Activated B cell treated with CpG ODN at 0.5 μM for 24 hours (primary cell): ENCODE data around the gene CHID1. TPM values are rescaled to one million over a fixed set of nuclear protein-coding genes. Genes with fewer than 3 reads are reported as not detected.

Experiments
- ATAC-seq: fragments of 200-7000 bp; cut with Tn5 transposase; one replicate; pipeline ENCODE4 v1.10.0; 2021; ENCODE audit warnings: low read depth, mild to moderate bottlenecking, moderate library complexity
- CTCF ChIA-PET: fragments of 350-600 bp; sonication (Branson Sonifier 250); formaldehyde crosslinking; loops from one replicate; lab custom pipeline; 2021; ENCODE audit warnings: antibody characterized with exemption; lab: Charles Lee
- POLR2A ChIA-PET: fragments of 350-600 bp; sonication (Branson Sonifier 250); formaldehyde crosslinking; loops from one replicate; lab custom pipeline; 2021; ENCODE audit warnings: antibody characterized with exemption; lab: Charles Lee
- DNase-seq: peaks from one replicate; pipeline ENCODE4 v3.0.0; 2022
- H3K27ac Mint-ChIP-seq: one replicate; pipeline ENCODE4 v1.8.0; 2020; ENCODE audit warnings: mixed read lengths
- H3K27me3 Mint-ChIP-seq: one replicate; pipeline ENCODE4 v1.8.0; 2021; ENCODE audit warnings: mixed read lengths
- H3K36me3 Mint-ChIP-seq: one replicate; pipeline ENCODE4 v1.8.0; 2021; ENCODE audit warnings: low read depth, mixed read lengths
- H3K4me1 Mint-ChIP-seq: one replicate; pipeline ENCODE4 v1.8.0; 2021; ENCODE audit warnings: mixed read lengths
- H3K4me3 Mint-ChIP-seq: one replicate; pipeline ENCODE4 v1.8.0; 2020; ENCODE audit warnings: mild to moderate bottlenecking, mixed read lengths
- H3K9me3 Mint-ChIP-seq: one replicate; pipeline ENCODE4 v1.8.0; 2020; ENCODE audit warnings: mixed read lengths
- CTCF ChIP-seq: fragments of 200-600 bp; IDR thresholded peaks from one replicate; pipeline ENCODE4 v1.8.0; 2022; ENCODE audit warnings: antibody characterized with exemption, mild to moderate bottlenecking
- intact Hi-C: fragments of 100-400 bp; cut with micrococcal nuclease; formaldehyde crosslinking; loops from one replicate; pipeline ENCODE4 v1.15.1; 2024
- total RNA-seq: library from RNA; stranded (reverse); gene quantifications from 2 replicates; pipeline ENCODE4 v1.2.3, GENCODE V29; 2022

Gene CHID1
- total RNA-seq, 1 donor from 2014 or later = 45.7 TPM

- no peak for DNase-seq
- Mint-ChIP-seq H3K4me1 (no peaks in the 10 kb centered on the region), H3K27ac (no peak overlapping the region), H3K36me3 (peaks cover 1% of the 10 kb centered on the region), H3K4me3 (no peak overlapping the region), H3K27me3 (no peaks in the 10 kb centered on the region), H3K9me3 (no peaks in the 10 kb centered on the region)
- intact Hi-C loops = loop anchor here (10.0 kb wide), 1 partner anchor 622 kb away; the partner anchor contains the start of gene MOB2
- no peak for TF ChIP-seq CTCF
- ChIA-PET CTCF (no interaction called here), POLR2A (no interaction called here)
- ATAC-seq = no peak
These were observed 47.3 kb downstream of the CHID1 start for GRCh38 chr11:863023-863909.

- ATAC-seq = no peak
- H3K4me1 Mint-ChIP-seq = no peaks in the 10 kb centered on the region
- intact Hi-C loops = loop anchor here (10.0 kb wide), 1 partner anchor 622 kb away; the partner anchor contains the start of gene MOB2
- no peak for DNase-seq
- POLR2A ChIA-PET = no interaction called here
- H3K4me3 Mint-ChIP-seq = no peak overlapping the region
- no peak for TF ChIP-seq CTCF
- no peaks in the 10 kb centered on the region for H3K27me3 Mint-ChIP-seq
- CTCF ChIA-PET = no interaction called here
- no peaks in the 10 kb centered on the region for H3K9me3 Mint-ChIP-seq
- no peaks in the 10 kb centered on the region for H3K36me3 Mint-ChIP-seq
- no peak overlapping the region for H3K27ac Mint-ChIP-seq
These were observed 48.0 kb downstream of the CHID1 start for GRCh38 chr11:862696-863022.

DNA sequence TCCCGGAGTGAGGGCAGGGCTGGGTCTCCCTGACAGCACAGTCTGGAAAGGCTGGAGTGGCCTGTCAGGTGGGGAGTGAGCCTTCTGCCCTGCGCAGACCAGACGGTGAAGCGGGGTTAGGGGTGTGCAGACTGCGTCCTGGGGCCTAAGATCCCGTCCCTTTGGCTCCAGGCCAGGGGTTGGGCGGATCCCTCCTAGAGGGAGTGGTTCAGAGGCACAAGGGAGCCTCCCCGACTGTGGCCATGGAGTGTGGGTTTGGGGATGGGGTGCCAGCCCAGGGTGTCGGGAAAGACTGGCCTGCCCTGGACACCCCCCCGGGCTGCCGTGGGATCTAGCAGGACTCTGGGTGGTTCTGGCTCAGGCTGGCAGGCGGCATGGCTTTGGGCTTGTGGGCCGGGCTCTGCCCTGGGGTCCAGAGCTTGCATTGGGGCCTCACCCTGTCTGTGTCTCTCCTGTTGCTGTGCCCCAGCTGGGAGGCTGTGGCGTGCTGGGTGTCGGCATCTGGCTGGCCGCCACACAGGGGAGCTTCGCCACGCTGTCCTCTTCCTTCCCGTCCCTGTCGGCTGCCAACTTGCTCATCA, 48.4 kb downstream of the CHID1 start:
- no peak for TF ChIP-seq CTCF
- DNase-seq = no peak
- Mint-ChIP-seq H3K27ac (no peak overlapping the region), H3K36me3 (no peaks in the 10 kb centered on the region), H3K27me3 (no peaks in the 10 kb centered on the region), H3K4me3 (no peak overlapping the region), H3K9me3 (no peaks in the 10 kb centered on the region), H3K4me1 (no peaks in the 10 kb centered on the region)
- CTCF ChIA-PET = no interaction called here
- ATAC-seq = no peak
- intact Hi-C loops = loop anchor here (10.0 kb wide), 1 partner anchor 623 kb away; the partner anchor contains the start of gene MOB2
- POLR2A ChIA-PET = no interaction called here

DNA sequence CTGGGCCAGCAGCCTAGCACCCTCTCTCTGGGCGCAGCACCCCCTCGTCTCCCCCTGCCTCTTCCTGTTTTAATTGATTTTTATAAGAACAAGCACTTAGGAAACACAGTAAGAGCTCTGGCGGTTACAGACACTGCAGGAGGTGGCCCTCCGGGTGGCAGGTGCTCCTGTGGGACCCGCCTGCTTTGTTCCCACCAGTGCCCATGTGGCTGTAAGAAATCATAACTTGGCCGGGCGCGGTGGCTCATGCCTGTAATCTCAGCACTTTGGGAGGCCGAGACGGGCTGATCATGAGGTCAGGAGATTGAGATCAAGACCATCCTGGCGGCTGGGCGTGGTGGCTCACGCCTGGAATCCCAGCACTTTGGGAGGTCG, 49.5 kb downstream of the CHID1 start:
- no peaks in the 10 kb centered on the region for H3K36me3 Mint-ChIP-seq
- POLR2A ChIA-PET = no interaction called here
- ATAC-seq (no peak), DNase-seq (no peak)
- no peaks in the 10 kb centered on the region for H3K4me1 Mint-ChIP-seq
- CTCF ChIA-PET = no interaction called here
- no peak overlapping the region for H3K27ac Mint-ChIP-seq
- intact Hi-C loops = loop anchor here (10.0 kb wide), 1 partner anchor 624 kb away; the partner anchor contains the start of gene MOB2
- no peaks in the 10 kb centered on the region for H3K9me3 Mint-ChIP-seq
- H3K27me3 Mint-ChIP-seq = no peaks in the 10 kb centered on the region
- TF ChIP-seq CTCF = no peak
- H3K4me3 Mint-ChIP-seq = no peak overlapping the region
